Activated naive CD4-positive, alpha-beta T cell treated with anti-CD3 and anti-CD28 coated beads for 36 hours (primary cell): Measurements from ENCODE around the gene PABPN1L. TPM values are rescaled to one million over a fixed set of nuclear protein-coding genes. Genes with fewer than 3 reads are reported as not detected.

Experiments used
- CTCF ChIA-PET: fragments of 350-600 bp; sonication (Branson Sonifier 250); formaldehyde crosslinking; loops from one replicate; lab custom pipeline; 2021; ENCODE audit warnings: antibody characterized with exemption; lab: Charles Lee
- DNase-seq: peaks from one replicate; pipeline ENCODE4 v3.0.0-alpha.2; 2020
- H3K27ac Mint-ChIP-seq: one replicate; pipeline ENCODE4 v1.8.0; 2021; ENCODE audit warnings: mild to moderate bottlenecking, mixed read lengths
- H3K27me3 Mint-ChIP-seq: one replicate; pipeline ENCODE4 v1.8.0; 2021; ENCODE audit warnings: low read depth, mixed read lengths
- H3K36me3 Mint-ChIP-seq: one replicate; pipeline ENCODE4 v1.8.0; 2021; ENCODE audit warnings: low read depth, mixed read lengths
- H3K4me1 Mint-ChIP-seq: one replicate; pipeline ENCODE4 v1.8.0; 2021; ENCODE audit warnings: low read depth, mixed read lengths
- H3K4me3 Mint-ChIP-seq: one replicate; pipeline ENCODE4 v1.8.0; 2021; ENCODE audit warnings: mild to moderate bottlenecking, moderate library complexity, mixed read lengths
- H3K9me3 Mint-ChIP-seq: one replicate; pipeline ENCODE4 v1.8.0; 2021; ENCODE audit warnings: mixed read lengths
- intact Hi-C: fragments of 100-400 bp; cut with micrococcal nuclease; formaldehyde crosslinking; loops from one replicate; pipeline ENCODE4 v1.15.1; 2023
- total RNA-seq, 2 experiments: library from RNA; stranded (reverse); gene quantifications; one replicate each; pipeline ENCODE4 v1.2.3, GENCODE V29; 2021

The PABPN1L gene
- total RNA-seq, 2 experiments from 2014 or later, result not detected

GRCh38 chr16:88868974-88869672, 2.7 kb upstream of the PABPN1L start:
- CTCF ChIA-PET, result interaction anchor here (0.8 kb wide), 1 partner anchor 11 kb away, joined by 3 read pairs; no protein-coding TSS in a partner anchor
- Mint-ChIP-seq H3K4me3 (no peak overlapping the region), H3K27me3 (peaks cover 7% of the 10 kb centered on the region), H3K9me3 (no peaks in the 10 kb centered on the region), H3K36me3 (no peaks in the 10 kb centered on the region), H3K4me1 (peaks cover 9% of the 10 kb centered on the region), H3K27ac (no peak overlapping the region)
- no peak for DNase-seq
- intact Hi-C loops, result no loop called here

GRCh38 chr16:88867581-88868246, 1.3 kb upstream of the PABPN1L start:
- intact Hi-C loops, result no loop called here
- DNase-seq, result no peak
- no peak overlapping the region for H3K4me3 Mint-ChIP-seq
- peaks cover 9% of the 10 kb centered on the region for H3K4me1 Mint-ChIP-seq
- no peaks in the 10 kb centered on the region for H3K36me3 Mint-ChIP-seq
- no peak overlapping the region for H3K27ac Mint-ChIP-seq
- no peaks in the 10 kb centered on the region for H3K9me3 Mint-ChIP-seq
- H3K27me3 Mint-ChIP-seq, result peaks cover 7% of the 10 kb centered on the region
- CTCF ChIA-PET, result interaction anchor here (0.5 kb wide), 1 partner anchor 687 kb away, joined by 3 read pairs; no protein-coding TSS in a partner anchor

- intact Hi-C loops, result no loop called here
- H3K36me3 Mint-ChIP-seq, result no peaks in the 10 kb centered on the region
- H3K9me3 Mint-ChIP-seq, result no peaks in the 10 kb centered on the region
- DNase-seq, result no peak
- no peak overlapping the region for H3K27ac Mint-ChIP-seq
- CTCF ChIA-PET, result no interaction called here
- H3K4me3 Mint-ChIP-seq, result no peak overlapping the region
- peaks cover 2% of the 10 kb centered on the region for H3K27me3 Mint-ChIP-seq
- H3K4me1 Mint-ChIP-seq, result peaks cover 4% of the 10 kb centered on the region
Observed at GRCh38 chr16:88865742-88866141, 718 bp downstream of the PABPN1L start.

GRCh38 chr16:88865310-88865709, 1.1 kb downstream of the PABPN1L start:
- Mint-ChIP-seq H3K4me1 (no peaks in the 10 kb centered on the region), H3K27me3 (no peaks in the 10 kb centered on the region), H3K9me3 (no peaks in the 10 kb centered on the region), H3K4me3 (no peak overlapping the region), H3K36me3 (no peaks in the 10 kb centered on the region), H3K27ac (no peak overlapping the region)
- CTCF ChIA-PET, result no interaction called here
- intact Hi-C loops, result no loop called here
- DNase-seq, result no peak

- no peaks in the 10 kb centered on the region for H3K9me3 Mint-ChIP-seq
- no peak overlapping the region for H3K4me3 Mint-ChIP-seq
- no peak overlapping the region for H3K27ac Mint-ChIP-seq
- no peaks in the 10 kb centered on the region for H3K4me1 Mint-ChIP-seq
- CTCF ChIA-PET, result no interaction called here
- no peak for DNase-seq
- no peaks in the 10 kb centered on the region for H3K36me3 Mint-ChIP-seq
- intact Hi-C loops, result no loop called here
- H3K27me3 Mint-ChIP-seq, result no peaks in the 10 kb centered on the region
Observed at GRCh38 chr16:88864521-88864920, 1.9 kb downstream of the PABPN1L start.

GRCh38 chr16:88864099-88864498, 2.4 kb downstream of the PABPN1L start:
- DNase-seq, result no peak
- H3K4me1 Mint-ChIP-seq, result no peaks in the 10 kb centered on the region
- H3K9me3 Mint-ChIP-seq, result no peaks in the 10 kb centered on the region
- intact Hi-C loops, result no loop called here
- no peaks in the 10 kb centered on the region for H3K36me3 Mint-ChIP-seq
- CTCF ChIA-PET, result no interaction called here
- no peak overlapping the region for H3K4me3 Mint-ChIP-seq
- no peaks in the 10 kb centered on the region for H3K27me3 Mint-ChIP-seq
- no peak overlapping the region for H3K27ac Mint-ChIP-seq

GRCh38 chr16:88863426-88863825, 3.0 kb downstream of the PABPN1L start:
- CTCF ChIA-PET, result no interaction called here
- H3K27me3 Mint-ChIP-seq, result no peaks in the 10 kb centered on the region
- intact Hi-C loops, result no loop called here

GRCh38 chr16:88862968-88863367, 3.5 kb downstream of the PABPN1L start:
- no peaks in the 10 kb centered on the region for H3K36me3 Mint-ChIP-seq
- H3K4me3 Mint-ChIP-seq, result no peak overlapping the region
- no peak overlapping the region for H3K27ac Mint-ChIP-seq
- peaks cover 10% of the 10 kb centered on the region for H3K4me1 Mint-ChIP-seq
- intact Hi-C loops, result no loop called here
- H3K27me3 Mint-ChIP-seq, result no peaks in the 10 kb centered on the region
- H3K9me3 Mint-ChIP-seq, result no peaks in the 10 kb centered on the region
- CTCF ChIA-PET, result no interaction called here
- no peak for DNase-seq

More at GRCh38 chr16:88863426-88863825, 3.0 kb downstream of the PABPN1L start:
- DNase-seq, result no peak
- Mint-ChIP-seq H3K4me3 (no peak overlapping the region), H3K27ac (no peak overlapping the region), H3K4me1 (peaks cover 5% of the 10 kb centered on the region), H3K36me3 (no peaks in the 10 kb centered on the region), H3K9me3 (no peaks in the 10 kb centered on the region)

GRCh38 chr16:88861359-88861758, 5.1 kb downstream of the PABPN1L start:
- H3K4me3 Mint-ChIP-seq, result no peak overlapping the region
- intact Hi-C loops, result no loop called here
- H3K36me3 Mint-ChIP-seq, result no peaks in the 10 kb centered on the region
- no peak overlapping the region for H3K27ac Mint-ChIP-seq
- DNase-seq, result no peak
- H3K27me3 Mint-ChIP-seq, result no peaks in the 10 kb centered on the region
- CTCF ChIA-PET, result no interaction called here
- H3K4me1 Mint-ChIP-seq, result peaks cover 13% of the 10 kb centered on the region
- no peaks in the 10 kb centered on the region for H3K9me3 Mint-ChIP-seq

- intact Hi-C loops, result no loop called here
- Mint-ChIP-seq H3K4me3 (no peak overlapping the region), H3K36me3 (no peaks in the 10 kb centered on the region), H3K4me1 (peaks cover 23% of the 10 kb centered on the region), H3K27ac (no peak overlapping the region), H3K9me3 (no peaks in the 10 kb centered on the region), H3K27me3 (no peaks in the 10 kb centered on the region)
- DNase-seq, result no peak
- CTCF ChIA-PET, result interaction anchor here (1.0 to 2.9 kb wide), 2 partner anchors 12 to 44 kb away, joined by 3 to 45 read pairs; partner anchors contain the start of gene APRT
Observed at GRCh38 chr16:88859381-88860091, 6.9 kb downstream of the PABPN1L start.

GRCh38 chr16:88857728-88858339, 8.6 kb downstream of the PABPN1L start:
- Mint-ChIP-seq H3K27ac (peak overlapping the region; percentile 48), H3K27me3 (no peaks in the 10 kb centered on the region), H3K9me3 (no peaks in the 10 kb centered on the region), H3K36me3 (no peaks in the 10 kb centered on the region), H3K4me3 (peak overlapping the region; percentile 88), H3K4me1 (peaks cover 23% of the 10 kb centered on the region)
- intact Hi-C loops, result loop anchor here (1.0 to 2.0 kb wide), 6 partner anchors 46 to 702 kb away; partner anchors contain the start of genes CDT1, CTU2, RNF166 and RPL13
- DNase-seq, result peak; percentile 75
- CTCF ChIA-PET, result interaction anchor here (0.6 to 2.9 kb wide), 14 partner anchors 11 to 358 kb away, joined by 3 to 45 read pairs (median 4); partner anchors contain the start of gene APRT
